ENCODE measurements around the gene TENT4B.

Gene TENT4B

DNA sequence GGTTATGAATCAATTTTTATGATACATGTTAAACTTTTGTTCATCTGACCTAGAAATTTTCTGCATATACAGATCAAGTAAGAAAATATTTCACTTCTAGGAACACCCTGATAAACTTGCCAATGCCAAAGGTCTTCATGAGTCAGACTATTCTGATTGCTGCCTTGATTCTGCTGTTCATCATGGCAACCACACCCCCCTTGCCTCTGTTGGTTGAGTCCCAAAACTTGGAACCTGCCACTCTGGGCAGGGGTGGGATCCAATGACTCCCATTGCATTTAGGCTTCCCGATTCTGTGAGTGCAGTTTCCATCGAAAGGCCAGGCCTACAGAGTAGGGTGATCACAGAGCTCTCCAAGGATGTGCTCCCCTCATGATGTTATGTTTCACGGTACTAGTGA is 15.8 kb upstream of the TENT4B start:
- TF ChIP-seq NFIC (IDR thresholded peaks at IDR 0.05) (no peak), FOXM1 (IDR thresholded peaks at IDR 0.05; ENCODE audit: borderline replicate concordance, low read depth) (no peak), EGR1 (IDR thresholded peaks at IDR 0.05) (no peak)

DNA sequence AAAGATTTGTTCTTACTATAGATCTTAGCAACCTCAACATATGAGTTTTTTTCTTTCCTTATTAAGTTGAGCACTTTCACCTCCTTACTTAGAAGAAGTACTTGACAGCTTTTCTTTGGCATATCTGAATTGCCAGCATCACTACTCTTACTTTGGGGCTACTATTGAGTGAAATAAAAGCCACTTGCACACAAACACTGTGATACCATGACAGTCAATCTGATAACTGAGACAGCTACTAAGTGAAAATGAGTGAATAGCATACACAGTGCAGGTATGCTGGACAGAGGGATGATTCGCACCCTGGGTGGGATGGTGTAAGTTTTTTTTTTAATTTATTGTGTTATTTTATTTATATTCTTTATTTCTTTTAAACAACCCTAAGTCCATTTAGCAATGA is 13.5 kb upstream of the TENT4B start:
- TF ChIP-seq EGR1 (IDR thresholded peaks at IDR 0.05): no peak

DNA sequence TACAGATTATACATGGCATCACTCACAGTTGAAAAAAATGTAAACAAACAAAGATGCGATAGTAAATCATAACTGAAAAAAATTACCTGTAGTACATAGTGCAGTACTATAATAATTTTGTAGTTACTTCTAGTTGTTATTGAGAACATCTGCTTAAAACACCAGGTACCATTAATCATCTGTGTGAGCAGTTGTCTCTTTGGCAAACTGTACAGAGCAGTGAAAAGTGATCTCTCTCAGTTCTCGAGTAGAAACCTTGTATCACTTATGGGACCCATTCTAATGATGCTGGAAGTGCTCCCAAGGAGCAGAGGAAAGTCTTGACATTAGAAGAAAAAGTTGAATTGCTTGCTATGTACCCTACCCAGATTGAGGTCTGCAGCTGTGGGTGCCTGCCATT is 8.9 kb upstream of the TENT4B start:
- TF ChIP-seq RAD21 (IDR thresholded peaks at IDR 0.05; ENCODE audit: low read depth) (no peak), CREB1 (IDR thresholded peaks at IDR 0.05; ENCODE audit: low read depth) (no peak), TEAD4 (IDR thresholded peaks at IDR 0.05) (no peak), TCF12 (IDR thresholded peaks at IDR 0.05; ENCODE audit: low read depth) (no peak), NFIC (IDR thresholded peaks at IDR 0.05) (no peak), CEBPB (IDR thresholded peaks at IDR 0.05) (no peak), EP300 (IDR thresholded peaks at IDR 0.05; ENCODE audit: borderline replicate concordance) (no peak), YY1 (IDR thresholded peaks at IDR 0.05; ENCODE audit: low read depth) (no peak), FOXM1 (IDR thresholded peaks at IDR 0.05; ENCODE audit: borderline replicate concordance, low read depth) (no peak)
- TF ChIP-seq, protein P1, sequence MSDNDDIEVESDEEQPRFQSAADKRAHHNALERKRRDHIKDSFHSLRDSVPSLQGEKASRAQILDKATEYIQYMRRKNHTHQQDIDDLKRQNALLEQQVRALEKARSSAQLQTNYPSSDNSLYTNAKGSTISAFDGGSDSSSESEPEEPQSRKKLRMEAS (IDR thresholded peaks at IDR 0.05): no peak
- TF ChIP-seq, protein P2, sequence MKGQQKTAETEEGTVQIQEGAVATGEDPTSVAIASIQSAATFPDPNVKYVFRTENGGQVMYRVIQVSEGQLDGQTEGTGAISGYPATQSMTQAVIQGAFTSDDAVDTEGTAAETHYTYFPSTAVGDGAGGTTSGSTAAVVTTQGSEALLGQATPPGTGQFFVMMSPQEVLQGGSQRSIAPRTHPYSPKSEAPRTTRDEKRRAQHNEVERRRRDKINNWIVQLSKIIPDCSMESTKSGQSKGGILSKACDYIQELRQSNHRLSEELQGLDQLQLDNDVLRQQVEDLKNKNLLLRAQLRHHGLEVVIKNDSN (IDR thresholded peaks at IDR 0.05): no peak

DNA sequence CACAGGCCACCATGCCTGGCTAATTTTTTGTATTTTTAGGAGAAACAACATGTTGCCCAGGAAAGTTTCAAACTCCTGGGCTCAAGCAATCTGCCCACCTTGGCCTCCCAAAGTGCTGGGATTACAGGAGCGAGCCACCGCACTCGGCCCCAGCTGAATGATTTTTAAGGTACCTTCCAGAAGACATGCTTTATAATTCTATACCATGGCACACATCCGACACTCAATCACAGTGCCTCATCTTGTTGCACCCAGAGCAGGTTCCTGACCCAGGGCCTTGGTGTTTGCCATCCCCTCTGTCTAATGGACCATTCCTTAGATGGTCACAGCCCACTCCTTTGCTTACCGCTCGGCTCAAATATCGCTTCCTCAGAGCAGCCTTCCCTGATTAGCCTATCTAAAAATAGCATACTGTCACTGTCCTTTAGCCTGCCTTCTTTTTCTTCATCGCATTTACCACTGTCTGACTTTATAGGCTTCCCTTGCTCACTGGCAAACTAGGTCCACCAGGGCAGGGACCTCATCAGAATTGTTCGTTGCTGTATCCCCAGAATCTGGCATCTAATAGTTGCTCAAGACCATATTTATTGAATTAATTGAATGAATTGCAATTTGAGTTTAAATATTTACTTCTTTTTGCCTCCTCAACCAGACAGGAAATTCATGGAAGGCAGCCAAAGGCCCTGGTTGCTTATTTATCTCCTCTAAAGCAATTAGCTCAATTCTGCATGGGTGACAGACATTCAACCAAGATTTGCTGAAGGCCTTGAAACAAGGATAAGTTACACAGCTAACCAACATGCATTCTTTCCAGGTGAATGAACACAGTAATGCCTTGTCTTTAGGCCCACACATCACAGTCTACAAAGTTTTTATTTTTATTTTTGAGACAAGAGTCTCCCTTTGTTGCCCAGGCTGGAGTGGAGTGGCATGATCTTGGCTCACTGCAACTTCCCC is 6.3 kb upstream of the TENT4B start:
- no peak for TF ChIP-seq CREB1 (IDR thresholded peaks at IDR 0.05; ENCODE audit: low read depth)
- TF ChIP-seq TAF1 (IDR thresholded peaks at IDR 0.05; ENCODE audit: low read depth): no peak
- no peak for TF ChIP-seq CEBPB (IDR thresholded peaks at IDR 0.05)
- TF ChIP-seq EGR1 (IDR thresholded peaks at IDR 0.05): no peak
- TF ChIP-seq, protein P2 (IDR thresholded peaks at IDR 0.05): no peak
- no peak for TF ChIP-seq TCF12 (IDR thresholded peaks at IDR 0.05; ENCODE audit: low read depth)
- no peak for TF ChIP-seq RAD21 (IDR thresholded peaks at IDR 0.05; ENCODE audit: low read depth)
- TF ChIP-seq, protein P1 (IDR thresholded peaks at IDR 0.05): no peak
- TF ChIP-seq YY1 (IDR thresholded peaks at IDR 0.05; ENCODE audit: low read depth): no peak
- no peak for TF ChIP-seq TEAD4 (IDR thresholded peaks at IDR 0.05)
- TF ChIP-seq NFIC (IDR thresholded peaks at IDR 0.05): no peak
- TF ChIP-seq ZBTB7A (IDR thresholded peaks at IDR 0.05; ENCODE audit: low read depth): no peak
- TF ChIP-seq, protein P3, sequence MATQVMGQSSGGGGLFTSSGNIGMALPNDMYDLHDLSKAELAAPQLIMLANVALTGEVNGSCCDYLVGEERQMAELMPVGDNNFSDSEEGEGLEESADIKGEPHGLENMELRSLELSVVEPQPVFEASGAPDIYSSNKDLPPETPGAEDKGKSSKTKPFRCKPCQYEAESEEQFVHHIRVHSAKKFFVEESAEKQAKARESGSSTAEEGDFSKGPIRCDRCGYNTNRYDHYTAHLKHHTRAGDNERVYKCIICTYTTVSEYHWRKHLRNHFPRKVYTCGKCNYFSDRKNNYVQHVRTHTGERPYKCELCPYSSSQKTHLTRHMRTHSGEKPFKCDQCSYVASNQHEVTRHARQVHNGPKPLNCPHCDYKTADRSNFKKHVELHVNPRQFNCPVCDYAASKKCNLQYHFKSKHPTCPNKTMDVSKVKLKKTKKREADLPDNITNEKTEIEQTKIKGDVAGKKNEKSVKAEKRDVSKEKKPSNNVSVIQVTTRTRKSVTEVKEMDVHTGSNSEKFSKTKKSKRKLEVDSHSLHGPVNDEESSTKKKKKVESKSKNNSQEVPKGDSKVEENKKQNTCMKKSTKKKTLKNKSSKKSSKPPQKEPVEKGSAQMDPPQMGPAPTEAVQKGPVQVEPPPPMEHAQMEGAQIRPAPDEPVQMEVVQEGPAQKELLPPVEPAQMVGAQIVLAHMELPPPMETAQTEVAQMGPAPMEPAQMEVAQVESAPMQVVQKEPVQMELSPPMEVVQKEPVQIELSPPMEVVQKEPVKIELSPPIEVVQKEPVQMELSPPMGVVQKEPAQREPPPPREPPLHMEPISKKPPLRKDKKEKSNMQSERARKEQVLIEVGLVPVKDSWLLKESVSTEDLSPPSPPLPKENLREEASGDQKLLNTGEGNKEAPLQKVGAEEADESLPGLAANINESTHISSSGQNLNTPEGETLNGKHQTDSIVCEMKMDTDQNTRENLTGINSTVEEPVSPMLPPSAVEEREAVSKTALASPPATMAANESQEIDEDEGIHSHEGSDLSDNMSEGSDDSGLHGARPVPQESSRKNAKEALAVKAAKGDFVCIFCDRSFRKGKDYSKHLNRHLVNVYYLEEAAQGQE (IDR thresholded peaks at IDR 0.05; ENCODE audit: low read depth): no peak
- no peak for TF ChIP-seq EP300 (IDR thresholded peaks at IDR 0.05; ENCODE audit: borderline replicate concordance)

DNA sequence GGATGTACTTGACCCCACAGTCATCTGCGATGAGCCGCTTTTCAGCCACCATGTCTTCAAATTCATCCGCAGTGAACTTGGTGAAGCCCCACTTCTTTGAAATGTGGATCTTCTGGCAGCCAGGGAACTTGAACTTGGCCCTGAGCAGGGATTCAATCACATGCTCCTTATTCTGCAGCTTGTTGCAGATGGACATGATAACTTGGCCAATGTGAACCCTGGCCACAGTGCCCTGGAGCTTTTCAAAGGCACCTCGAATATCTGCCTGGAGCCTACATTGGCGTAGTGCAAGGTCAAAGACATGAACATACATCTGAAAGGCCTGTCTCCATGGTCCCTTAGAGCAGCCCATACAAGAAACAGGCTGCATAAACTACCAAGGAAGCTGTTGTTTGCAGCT is 1.8 kb upstream of the TENT4B start:
- TF ChIP-seq TCF12 (IDR thresholded peaks at IDR 0.05; ENCODE audit: low read depth): no peak
- TF ChIP-seq EGR1 (IDR thresholded peaks at IDR 0.05): no peak
- no peak for TF ChIP-seq NFIC (IDR thresholded peaks at IDR 0.05)
- no peak for TF ChIP-seq FOXM1 (IDR thresholded peaks at IDR 0.05; ENCODE audit: borderline replicate concordance, low read depth)
- no peak for TF ChIP-seq TEAD4 (IDR thresholded peaks at IDR 0.05)
- no peak for TF ChIP-seq EP300 (IDR thresholded peaks at IDR 0.05; ENCODE audit: borderline replicate concordance)
- no peak for TF ChIP-seq TAF1 (IDR thresholded peaks at IDR 0.05; ENCODE audit: low read depth)

DNA sequence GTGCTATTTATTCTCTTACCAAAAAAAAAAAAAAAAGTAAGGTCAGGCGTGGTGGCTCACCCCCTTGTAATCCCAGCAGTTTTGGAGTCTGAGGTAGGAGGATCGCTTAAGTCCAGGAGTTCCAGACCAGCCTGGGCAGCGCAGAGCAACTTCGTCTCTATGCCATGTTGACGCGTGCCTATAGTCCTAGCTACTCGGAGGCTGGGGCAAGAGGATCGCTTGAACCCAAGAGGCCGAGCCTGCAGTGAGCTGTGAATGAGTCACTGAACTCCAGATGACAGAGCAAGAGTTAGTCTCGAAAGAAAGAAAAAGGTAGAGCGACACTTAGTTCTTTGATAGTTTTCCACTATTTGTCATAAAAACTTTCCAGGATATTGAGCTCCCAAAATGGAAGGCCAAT is 1.4 kb upstream of the TENT4B start:
- TF ChIP-seq TEAD4 (IDR thresholded peaks at IDR 0.05): no peak
- no peak for TF ChIP-seq FOXM1 (IDR thresholded peaks at IDR 0.05; ENCODE audit: borderline replicate concordance, low read depth)
- no peak for TF ChIP-seq TCF12 (IDR thresholded peaks at IDR 0.05; ENCODE audit: low read depth)
- TF ChIP-seq, protein P1 (IDR thresholded peaks at IDR 0.05): no peak
- no peak for TF ChIP-seq TAF1 (IDR thresholded peaks at IDR 0.05; ENCODE audit: low read depth)

DNA sequence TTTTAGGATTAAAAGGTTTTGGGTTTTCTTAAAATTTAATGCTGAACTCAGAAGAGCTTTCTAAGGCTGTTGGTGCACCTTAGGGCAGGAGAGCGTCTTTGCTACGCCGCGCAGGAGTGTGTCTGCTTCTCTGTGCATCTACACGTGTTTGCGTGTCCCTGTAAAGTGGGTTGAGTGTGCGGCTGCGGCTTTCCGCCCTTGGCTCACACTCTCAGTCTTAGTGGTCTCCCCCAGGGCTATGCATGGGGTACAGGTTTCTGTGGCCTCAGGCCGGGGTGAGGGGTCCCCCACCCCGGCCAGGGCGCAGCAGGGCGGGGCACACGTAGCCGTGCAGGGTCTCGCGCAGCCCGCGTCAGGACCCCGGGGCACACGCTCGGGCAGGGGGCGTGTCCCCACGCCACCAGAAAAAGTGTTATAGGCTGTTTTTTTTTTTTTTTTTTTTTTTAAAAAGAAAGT is 727 bp upstream of the TENT4B start:
- TF ChIP-seq TAF1 (IDR thresholded peaks at IDR 0.05; ENCODE audit: low read depth): no peak; the same call in 1 of the 2 replicates
- no peak for TF ChIP-seq EP300 (IDR thresholded peaks at IDR 0.05; ENCODE audit: borderline replicate concordance)
- TF ChIP-seq, protein P1 (IDR thresholded peaks at IDR 0.05): peak; percentile 64
- no peak for TF ChIP-seq EGR1 (IDR thresholded peaks at IDR 0.05)
- no peak for TF ChIP-seq RAD21 (IDR thresholded peaks at IDR 0.05; ENCODE audit: low read depth)
- no peak for TF ChIP-seq YY1 (IDR thresholded peaks at IDR 0.05; ENCODE audit: low read depth)
- TF ChIP-seq, protein P3 (IDR thresholded peaks at IDR 0.05; ENCODE audit: low read depth): no peak
- TF ChIP-seq NFIC (IDR thresholded peaks at IDR 0.05): no peak
- TF ChIP-seq, protein P2 (IDR thresholded peaks at IDR 0.05): no peak
- peak; percentile 90 for TF ChIP-seq ZBTB7A (IDR thresholded peaks at IDR 0.05; ENCODE audit: low read depth)
- no peak for TF ChIP-seq CREB1 (IDR thresholded peaks at IDR 0.05; ENCODE audit: low read depth)
- TF ChIP-seq TEAD4 (IDR thresholded peaks at IDR 0.05): no peak
- TF ChIP-seq FOXM1 (IDR thresholded peaks at IDR 0.05; ENCODE audit: borderline replicate concordance, low read depth): no peak
- no peak for TF ChIP-seq TCF12 (IDR thresholded peaks at IDR 0.05; ENCODE audit: low read depth)
